GM19351 (cell line): ENCODE data around the gene FGGY.

Experiments used
- ATAC-seq: cut with Tn5 transposase; IDR thresholded peaks from one replicate; pipeline ENCODE4 v1.9.1; 2021; ENCODE audit warnings: mild to moderate bottlenecking, moderate library complexity; ENCODE audit not compliant: unreplicated experiment

The FGGY gene

GRCh38 chr1:59314776-59315528 lies 18.1 kb downstream of the FGGY start:
- no peak for ATAC-seq

- no peak for ATAC-seq
Measured at GRCh38 chr1:59315529-59316463, 18.9 kb downstream of the FGGY start.

GRCh38 chr1:59316497-59317128 lies 19.7 kb downstream of the FGGY start:
- ATAC-seq = peak; percentile 68

- ATAC-seq = no peak
Measured at GRCh38 chr1:59317343-59317742, 20.4 kb downstream of the FGGY start.

GRCh38 chr1:59317780-59318179 lies 20.9 kb downstream of the FGGY start:
- ATAC-seq = no peak

- ATAC-seq = no peak
Measured at GRCh38 chr1:59318271-59318860, 21.5 kb downstream of the FGGY start.

DNA sequence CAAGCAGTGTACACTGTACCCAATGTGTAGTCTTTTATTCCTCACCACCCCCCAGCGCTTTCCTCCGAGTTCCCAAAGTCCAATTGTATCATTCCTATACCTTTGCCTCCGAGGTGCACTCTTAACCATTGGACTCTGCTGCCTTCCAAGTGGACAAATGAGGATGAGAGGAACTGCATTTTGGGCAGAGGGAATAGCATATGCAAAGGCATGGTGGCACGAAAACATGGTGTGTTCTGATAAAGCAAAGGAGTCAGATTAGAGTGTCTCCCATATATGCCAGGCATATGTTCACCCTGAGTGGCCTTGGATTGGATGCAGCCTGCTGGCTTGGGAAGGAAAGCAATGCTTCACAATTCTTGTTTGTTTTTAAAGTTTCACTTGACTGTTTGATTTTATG lies 25.5 kb downstream of the FGGY start:
- ATAC-seq = no peak

DNA sequence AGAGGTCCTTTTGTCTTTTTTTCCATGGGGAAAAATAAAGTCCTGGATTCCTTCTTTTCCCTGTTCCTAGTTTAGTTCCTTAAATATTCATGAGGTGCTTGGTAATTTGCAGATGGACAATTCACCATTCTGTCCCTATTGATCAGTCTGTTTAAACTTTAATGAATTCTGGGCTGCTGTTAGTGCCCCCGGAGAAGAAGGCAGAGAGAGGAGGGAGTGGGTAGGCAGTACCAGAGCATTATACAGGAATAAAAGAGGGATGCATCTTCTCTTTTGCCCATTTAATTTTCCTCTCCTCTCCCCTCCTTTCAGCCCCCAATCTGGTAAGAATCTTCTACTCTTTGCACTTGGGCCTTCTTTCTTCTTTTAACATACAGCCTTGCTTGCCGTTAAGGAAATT lies 25.9 kb downstream of the FGGY start:
- no peak for ATAC-seq

- ATAC-seq = no peak
Measured at GRCh38 chr1:59323879-59324278, 27.0 kb downstream of the FGGY start.

DNA sequence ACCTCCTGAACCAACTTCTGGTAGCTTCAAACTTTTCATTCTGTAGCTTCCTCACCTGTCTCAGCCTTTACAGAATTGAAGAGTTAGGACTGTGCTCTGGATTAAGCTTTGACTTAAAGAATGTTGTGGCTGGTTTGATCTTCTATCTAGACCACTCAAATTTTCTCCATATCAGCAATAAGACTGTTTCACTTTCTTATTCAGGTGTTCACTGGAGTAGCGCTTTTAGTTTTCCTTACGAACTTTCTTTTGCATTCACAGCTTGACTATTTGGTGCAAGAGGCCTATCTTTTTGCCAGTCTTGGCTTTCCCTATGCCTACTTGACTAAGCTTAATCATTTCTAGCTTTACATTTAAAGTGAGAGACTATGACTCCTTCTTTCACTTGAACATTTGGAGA lies 31.5 kb downstream of the FGGY start:
- ATAC-seq = no peak

- ATAC-seq = no peak
Measured at GRCh38 chr1:59329412-59330053, 32.6 kb downstream of the FGGY start.

DNA sequence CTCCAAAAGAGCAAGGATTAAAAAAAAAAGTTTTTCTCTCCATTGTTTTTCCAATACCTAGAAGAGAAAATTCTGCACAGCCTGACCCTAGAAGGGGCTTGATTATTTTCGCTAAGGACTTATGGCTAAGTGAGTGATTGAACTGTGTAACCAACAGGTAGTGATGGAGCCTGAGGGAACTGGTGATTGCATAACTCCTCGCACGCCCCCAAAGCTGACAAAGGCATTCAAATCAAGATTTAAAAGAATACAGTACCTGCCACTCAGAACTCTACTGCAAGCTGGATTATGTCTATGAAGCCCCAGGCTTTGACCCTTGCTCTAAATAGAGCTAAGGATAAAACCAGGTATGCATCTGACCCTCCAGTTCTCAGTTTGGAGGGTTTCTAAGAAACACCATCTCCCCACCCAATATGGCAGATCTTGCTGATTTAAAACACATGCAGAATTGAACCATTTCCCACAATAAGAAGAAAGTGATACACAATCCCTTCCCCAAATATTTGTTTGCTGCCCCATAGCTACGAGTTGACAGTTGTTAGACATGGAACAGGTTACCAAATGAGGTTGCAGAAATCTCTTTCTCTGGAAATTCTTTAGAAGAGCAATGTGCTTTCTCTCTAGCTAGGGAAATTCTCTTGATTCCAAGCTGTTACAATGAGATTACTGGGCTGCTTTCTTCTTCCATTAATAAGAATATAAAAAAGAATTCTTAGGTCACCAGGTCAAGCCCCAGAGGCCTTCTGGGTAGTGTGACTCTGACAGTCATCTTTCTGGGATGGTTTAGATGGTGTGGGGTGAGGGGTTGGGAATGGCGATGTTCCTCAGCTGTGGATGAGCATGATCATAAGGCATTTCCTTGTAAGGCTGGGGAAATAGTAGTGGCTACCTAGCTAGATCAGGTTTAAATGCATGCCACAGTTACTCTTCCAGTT lies 35.1 kb downstream of the FGGY start:
- no peak for ATAC-seq

GRCh38 chr1:59332983-59333382 lies 36.1 kb downstream of the FGGY start:
- peak; percentile 59 for ATAC-seq

GRCh38 chr1:59333626-59334277 lies 36.9 kb downstream of the FGGY start:
- no peak for ATAC-seq

DNA sequence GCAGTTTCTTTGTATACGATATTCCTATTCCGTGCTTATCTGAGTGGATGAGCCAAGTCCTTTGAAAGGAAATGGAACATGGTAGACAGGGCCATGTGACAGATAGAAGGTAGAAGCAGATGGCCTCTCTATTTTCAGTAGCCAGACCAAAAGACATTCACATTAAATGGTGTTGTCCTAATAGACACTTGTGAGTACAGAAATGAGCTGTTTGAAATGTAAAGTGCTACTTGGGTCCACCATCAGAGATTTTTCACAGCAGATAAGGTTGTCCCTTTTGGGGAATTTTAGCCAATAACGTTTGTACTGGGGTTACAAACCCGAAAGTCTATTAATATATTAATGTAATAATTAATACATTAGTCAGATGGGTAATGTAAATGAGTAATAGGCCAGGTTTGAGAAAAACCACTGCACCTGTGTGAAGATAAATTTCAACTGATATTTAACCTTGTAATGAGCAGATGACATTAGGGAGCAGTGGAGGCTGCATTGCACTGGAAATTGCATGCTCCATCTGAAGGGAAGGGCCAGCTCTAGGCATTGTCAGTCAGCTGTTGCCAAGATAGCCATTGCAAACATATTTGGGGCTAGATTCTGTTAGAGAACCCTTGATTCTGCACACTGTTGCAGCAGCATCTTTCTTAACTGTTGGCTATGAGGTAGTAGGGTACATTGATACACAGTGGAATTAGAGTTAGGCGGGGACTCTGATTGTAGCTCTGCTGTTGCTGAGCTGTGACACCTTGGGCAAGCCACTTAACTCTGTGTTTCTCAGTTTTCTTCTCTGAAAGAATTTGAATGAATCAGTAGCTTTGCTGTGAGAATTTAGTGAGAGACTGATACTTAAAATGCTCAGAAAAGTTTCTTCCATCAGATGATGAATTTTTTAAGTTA lies 43.8 kb downstream of the FGGY start:
- ATAC-seq = no peak

DNA sequence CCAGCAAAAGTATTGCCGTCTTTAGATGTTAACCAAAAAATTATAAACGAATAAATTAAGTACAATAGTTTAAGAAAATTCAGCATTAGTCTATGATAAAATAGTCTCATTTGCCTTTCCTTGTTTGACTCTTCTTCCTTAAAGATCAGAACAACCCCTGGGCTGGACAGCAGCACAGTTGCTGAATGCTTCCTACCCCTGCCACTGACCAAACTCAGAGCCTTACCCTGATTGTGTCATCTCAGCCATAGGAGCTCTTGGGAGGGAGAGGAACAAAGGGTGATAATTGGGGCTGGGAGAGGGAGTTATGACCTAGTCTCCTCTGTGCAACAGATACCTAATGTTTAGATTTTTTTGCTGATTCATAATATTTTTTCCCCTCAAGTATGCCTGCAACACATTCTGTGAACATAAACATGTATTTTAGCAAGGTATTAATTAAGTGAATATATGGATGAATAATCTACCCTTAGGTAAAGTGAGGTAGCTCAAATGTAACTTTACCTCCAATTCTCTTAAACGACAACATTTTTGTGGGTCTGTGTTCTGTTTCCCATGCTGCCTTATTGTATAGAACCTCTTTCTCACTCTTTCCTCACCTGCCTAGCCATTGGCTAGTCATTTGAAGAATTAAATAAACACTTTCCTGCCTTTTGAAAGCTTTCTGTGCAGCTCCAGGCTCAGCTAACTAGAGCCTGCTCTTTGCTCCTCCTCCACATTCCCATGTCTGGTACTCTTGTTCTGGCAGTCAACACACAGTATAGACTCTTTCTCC lies 46.1 kb downstream of the FGGY start:
- no peak for ATAC-seq

GRCh38 chr1:59343576-59343840 lies 46.6 kb downstream of the FGGY start:
- ATAC-seq = no peak

DNA sequence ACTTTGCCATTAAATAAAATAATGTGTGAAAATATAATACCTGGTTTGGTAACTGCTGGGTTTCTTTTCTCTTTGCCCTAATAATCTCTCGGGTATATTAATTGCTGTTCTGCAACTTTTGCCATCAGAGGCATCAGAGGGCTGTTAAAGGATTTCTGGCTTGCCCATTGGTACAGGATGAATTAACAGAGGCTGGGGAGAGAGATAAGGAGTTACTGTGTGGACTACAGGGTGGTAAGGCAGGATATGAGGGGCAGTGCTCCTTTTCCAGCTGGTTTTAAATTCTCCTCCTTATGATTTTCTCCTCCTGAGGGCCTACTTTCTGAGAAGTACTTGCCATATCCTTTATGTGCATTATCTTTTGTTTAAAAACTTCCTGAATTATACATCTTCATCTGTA lies 48.3 kb downstream of the FGGY start:
- ATAC-seq = no peak
